Stomach (tissue), 4 donors: ENCODE measurements around the gene NOXO1.

ENCODE experiments used
- EP300 ChIP-seq: sonication (generic); formaldehyde crosslinking; IDR thresholded peaks from one replicate; pipeline ENCODE4 v1.6.1; 2017; ENCODE audit warnings: antibody characterized with exemption
- POLR2A ChIP-seq, 4 donors: fragments of 450-650 bp; IDR thresholded peaks; one replicate each; pipeline ENCODE4 v1.6.1; 2016; ENCODE audit warnings: antibody characterized with exemption in 4 of 4, control low read depth in 2 of 4, mild to moderate bottlenecking in 1 of 4, moderate library complexity in 1 of 4
- POLR2AphosphoS5 ChIP-seq, 3 donors: sonication (generic); formaldehyde crosslinking; IDR thresholded peaks; one replicate each; pipeline ENCODE4 v1.6.1; 2016; ENCODE audit warnings: antibody characterized with exemption in 3 of 3
- TF ChIP-seq, protein P1 (sequence below), 7 experiments: fragments of 450-650 bp in 4 of 7; fragments of 200-600 bp in 3 of 7; sonication (generic) in 3 of 7; IDR thresholded peaks; one replicate each; pipeline ENCODE4 v1.5.1; 2016 to 2019; ENCODE audit warnings: antibody characterized with exemption in 7 of 7, control low read depth in 2 of 7, mild to moderate bottlenecking in 1 of 7

DNA sequence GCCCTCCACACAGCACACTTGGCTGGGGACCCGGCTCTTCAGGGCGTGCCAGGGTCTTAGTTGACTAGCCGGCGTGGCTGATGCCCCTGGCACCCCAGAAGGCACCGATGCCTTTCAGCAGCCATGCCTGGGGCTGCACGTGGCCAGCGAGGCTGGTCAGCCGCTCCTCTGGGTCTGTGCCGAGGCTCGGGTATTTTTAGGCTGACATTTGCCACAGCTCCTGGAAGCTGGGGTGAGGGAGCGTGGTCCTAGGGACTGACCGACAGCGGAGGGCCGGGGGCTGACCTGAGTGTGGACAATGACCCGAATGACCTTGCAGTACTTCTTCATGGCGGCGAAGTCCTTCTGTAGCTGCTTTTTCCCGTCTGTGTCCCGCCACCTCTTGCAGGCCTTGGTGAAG, 30.7 kb downstream of the NOXO1 start:
- TF ChIP-seq, protein P1, sequence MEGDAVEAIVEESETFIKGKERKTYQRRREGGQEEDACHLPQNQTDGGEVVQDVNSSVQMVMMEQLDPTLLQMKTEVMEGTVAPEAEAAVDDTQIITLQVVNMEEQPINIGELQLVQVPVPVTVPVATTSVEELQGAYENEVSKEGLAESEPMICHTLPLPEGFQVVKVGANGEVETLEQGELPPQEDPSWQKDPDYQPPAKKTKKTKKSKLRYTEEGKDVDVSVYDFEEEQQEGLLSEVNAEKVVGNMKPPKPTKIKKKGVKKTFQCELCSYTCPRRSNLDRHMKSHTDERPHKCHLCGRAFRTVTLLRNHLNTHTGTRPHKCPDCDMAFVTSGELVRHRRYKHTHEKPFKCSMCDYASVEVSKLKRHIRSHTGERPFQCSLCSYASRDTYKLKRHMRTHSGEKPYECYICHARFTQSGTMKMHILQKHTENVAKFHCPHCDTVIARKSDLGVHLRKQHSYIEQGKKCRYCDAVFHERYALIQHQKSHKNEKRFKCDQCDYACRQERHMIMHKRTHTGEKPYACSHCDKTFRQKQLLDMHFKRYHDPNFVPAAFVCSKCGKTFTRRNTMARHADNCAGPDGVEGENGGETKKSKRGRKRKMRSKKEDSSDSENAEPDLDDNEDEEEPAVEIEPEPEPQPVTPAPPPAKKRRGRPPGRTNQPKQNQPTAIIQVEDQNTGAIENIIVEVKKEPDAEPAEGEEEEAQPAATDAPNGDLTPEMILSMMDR (IDR thresholded peaks at IDR 0.05) = no peak
- TF ChIP-seq POLR2A (IDR thresholded peaks at IDR 0.05) (no peak), EP300 (no peak), POLR2AphosphoS5 (IDR thresholded peaks at IDR 0.05) (no peak)
